HG02938 (cell line): ENCODE data around the gene PTPRD.
"Not testable (repeated sequence)": the region's sequence is repeated elsewhere in the genome, so short reads cannot be mapped to it uniquely, and the experiment has no call there.

Experiments
- ATAC-seq: cut with Tn5 transposase; IDR thresholded peaks from one replicate; pipeline ENCODE4 v1.9.1; 2021; ENCODE audit warnings: mild to moderate bottlenecking, moderate library complexity; ENCODE audit not compliant: unreplicated experiment

The PTPRD gene

DNA sequence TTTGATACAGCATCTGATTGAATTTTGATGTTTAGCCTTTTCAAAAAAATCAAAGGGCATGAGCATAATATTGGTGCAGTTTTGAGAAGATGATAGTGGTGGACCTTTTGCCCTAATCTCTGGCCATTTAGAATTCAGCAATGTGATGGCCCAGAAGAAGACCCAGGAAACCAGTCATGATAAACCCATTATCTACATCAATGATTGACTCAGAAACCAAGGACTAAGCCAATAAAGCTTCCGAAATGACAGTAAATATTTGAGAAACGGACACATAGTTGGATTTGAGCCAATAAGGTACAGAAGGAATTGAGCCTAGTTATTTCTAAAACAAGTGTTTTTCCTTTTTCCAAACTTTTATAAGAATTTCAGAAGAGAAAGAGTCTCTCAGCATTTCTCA, 1654.4 kb downstream of the PTPRD start:
- ATAC-seq, result no peak

- ATAC-seq, result no peak
Observed at GRCh38 chr9:8955315-8955714, 1657.5 kb downstream of the PTPRD start.

GRCh38 chr9:8946461-8946860, 1666.3 kb downstream of the PTPRD start:
- ATAC-seq, result no peak

DNA sequence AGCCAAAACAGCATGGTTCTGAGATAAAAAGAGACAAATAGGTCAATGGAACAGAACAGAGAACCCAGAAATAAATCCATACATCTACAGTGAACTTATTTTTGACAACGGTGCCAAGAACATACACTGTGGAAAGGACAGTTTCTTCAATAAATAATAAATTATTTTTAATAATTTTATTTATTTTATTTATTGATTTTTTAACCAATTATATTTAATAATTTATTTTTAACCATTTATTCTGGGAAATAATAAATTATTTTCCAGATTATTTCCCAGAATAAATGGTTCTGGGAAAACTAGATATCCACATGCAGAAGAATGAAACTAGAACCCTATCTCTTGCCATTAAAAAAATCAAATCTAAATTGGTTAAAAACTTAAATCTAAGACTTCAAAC, 1669.4 kb downstream of the PTPRD start:
- ATAC-seq, result no peak

GRCh38 chr9:8940650-8941049, 1672.2 kb downstream of the PTPRD start:
- ATAC-seq, result no peak

DNA sequence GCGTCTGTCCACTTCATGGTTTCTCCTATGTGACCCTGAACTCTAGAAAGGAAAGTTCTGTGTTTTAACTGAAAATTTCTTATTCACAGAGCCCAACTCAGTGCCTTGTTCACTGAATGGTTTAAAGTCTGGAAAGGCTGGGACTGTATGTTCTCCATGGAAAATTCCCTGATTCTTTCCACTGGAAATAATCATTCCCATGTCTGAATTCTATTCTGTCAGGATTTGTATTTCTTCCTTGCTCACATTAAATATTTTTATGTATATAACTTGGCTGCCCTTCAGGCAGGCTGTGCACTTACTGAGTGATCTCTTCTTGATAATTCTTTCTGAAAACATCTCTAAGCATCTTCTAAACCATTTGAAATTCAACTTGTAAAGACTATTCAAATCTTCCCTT, 1686.3 kb downstream of the PTPRD start:
- ATAC-seq, result no peak

DNA sequence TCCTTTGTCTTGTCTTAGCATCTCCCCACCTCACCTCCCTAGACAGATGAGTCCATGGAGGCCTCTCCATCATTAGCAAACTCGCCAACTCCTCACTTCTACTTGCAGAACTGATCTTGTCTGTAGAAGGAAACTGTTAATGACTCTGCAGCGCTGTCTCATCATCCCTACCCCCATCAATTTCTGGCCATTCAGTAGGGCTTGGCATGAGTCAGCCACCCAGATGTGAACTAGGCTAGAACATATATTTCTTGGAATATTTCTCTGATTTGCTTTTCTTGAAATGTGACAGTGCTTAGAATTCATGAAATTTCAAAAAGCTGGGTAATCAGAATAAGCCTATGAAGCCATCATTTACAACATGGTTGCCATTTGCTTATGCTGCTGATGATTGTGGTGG, 1688.2 kb downstream of the PTPRD start:
- no peak for ATAC-seq

GRCh38 chr9:8920478-8921183, 1692.2 kb downstream of the PTPRD start:
- ATAC-seq, result not testable (repeated sequence)

- no peak for ATAC-seq
Observed at GRCh38 chr9:8917956-8918739, 1694.7 kb downstream of the PTPRD start.

- no peak for ATAC-seq
Observed at GRCh38 chr9:8916771-8917170, 1696.0 kb downstream of the PTPRD start.

- ATAC-seq, result no peak
Observed at GRCh38 chr9:8907868-8908267, 1704.9 kb downstream of the PTPRD start.

- ATAC-seq, result no peak
Observed at GRCh38 chr9:8905731-8906130, 1707.1 kb downstream of the PTPRD start.

DNA sequence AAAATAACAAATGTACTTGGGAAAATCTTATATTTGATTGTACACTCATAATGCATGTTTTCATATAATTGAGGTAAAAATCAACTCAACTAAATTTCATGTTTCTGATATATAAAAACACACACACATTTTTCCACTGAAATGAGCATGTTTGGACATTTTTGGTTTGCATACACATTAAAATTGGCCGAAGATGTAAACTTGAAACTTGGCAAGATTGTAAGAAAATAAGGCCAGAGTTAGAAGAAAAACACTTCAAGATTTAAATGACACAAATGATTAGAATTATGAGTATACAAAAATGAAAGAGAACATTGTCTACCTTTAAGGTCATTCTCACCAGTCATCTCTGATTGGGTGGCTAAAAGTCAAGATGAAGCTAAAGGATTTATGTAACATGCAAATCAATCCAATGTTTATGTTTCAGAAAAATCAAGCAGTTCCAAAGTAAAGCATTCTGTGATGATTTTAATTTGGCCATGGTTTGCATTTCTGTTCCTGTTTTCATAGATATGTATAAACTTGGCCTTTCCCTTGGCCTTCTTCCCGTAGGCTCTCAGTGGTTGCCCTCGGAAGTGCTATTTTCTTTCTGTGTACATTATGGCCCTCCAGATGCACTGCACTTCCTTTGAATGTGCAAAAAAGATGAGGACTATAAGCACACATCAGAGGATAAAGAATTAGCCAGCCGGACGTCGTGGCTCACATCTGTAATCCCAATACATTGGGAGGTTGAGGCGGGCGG, 1707.9 kb downstream of the PTPRD start:
- ATAC-seq, result no peak

- ATAC-seq, result no peak
Observed at GRCh38 chr9:8903077-8903476, 1709.7 kb downstream of the PTPRD start.

DNA sequence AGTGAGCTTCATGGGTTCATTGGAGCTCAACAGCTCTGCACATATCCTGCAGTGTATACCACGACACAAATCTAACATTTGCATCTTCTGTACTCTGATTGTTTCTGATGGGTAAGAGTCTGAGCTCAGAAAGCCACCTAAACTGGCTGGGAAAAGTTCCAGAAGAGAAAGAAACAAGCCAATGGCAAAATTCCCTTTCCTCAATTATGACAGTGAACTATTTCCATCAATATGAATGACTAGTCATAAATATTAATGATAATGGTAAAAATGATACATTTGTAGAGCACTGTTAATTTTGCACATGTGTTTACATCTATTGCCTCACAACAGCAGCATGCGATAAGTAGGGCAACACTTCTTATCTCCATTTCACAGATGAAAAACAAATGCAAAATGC, 1711.7 kb downstream of the PTPRD start:
- no peak for ATAC-seq

- no peak for ATAC-seq
Observed at GRCh38 chr9:8899511-8899910, 1713.3 kb downstream of the PTPRD start.

GRCh38 chr9:8895861-8896224, 1717.0 kb downstream of the PTPRD start:
- no peak for ATAC-seq

DNA sequence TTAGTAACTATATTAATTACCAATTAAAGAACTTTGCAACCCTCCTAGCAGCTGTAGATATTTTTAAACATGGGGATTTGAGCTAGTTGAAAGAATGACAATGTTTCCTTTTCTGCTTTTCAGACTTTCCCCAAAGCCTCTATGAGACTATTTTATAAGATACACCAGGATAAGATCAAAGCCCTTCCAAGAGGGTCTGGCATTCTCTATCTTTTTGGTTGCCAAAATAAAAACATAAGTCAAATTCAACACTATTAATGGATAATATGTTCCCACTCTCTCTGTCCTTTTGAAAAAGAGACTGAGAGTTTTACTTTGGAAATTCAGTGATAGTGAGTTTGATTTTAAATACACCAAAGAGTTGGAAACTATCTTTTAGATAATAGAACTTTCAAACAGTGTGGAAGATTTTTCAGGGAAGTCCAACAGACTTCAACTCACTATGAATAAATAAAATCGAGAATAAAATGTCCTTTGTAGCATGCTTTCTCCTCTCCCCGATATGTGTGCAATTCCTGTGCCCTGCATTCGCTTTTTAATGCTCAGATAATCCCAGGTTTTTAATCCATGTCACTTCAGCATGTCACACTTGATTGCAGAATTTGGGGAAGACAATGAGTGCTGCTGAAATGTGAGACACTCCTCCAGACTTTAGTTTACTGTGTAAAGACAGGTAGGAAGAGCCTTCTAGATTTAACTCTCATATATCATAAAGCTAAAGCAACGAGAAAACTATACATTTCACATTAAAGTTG, 1717.5 kb downstream of the PTPRD start:
- ATAC-seq, result no peak

GRCh38 chr9:8890695-8891094, 1722.1 kb downstream of the PTPRD start:
- no peak for ATAC-seq

DNA sequence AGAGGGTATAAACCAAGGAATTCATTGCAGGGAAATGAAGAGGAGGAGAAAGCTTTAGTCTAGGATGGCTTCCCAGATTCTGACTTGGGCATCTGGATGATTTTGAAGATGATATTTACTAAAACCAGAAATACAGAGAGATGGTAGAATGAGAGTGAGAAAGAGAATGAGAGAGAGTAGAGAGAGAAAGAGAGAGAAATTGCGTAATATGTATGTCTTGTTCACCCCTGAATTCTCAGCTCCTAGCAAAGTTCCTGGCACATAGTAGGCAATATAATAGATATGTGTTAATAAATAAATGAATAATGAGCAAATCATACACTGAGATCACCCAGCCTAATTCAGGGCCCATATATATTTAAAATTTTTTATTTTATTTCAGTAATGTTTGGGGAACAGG, 1723.7 kb downstream of the PTPRD start:
- ATAC-seq, result no peak

- no peak for ATAC-seq
Observed at GRCh38 chr9:8888591-8888990, 1724.2 kb downstream of the PTPRD start.
